HG03175 (cell line): Measurements from ENCODE around the gene TTYH2.
"Not testable (repeated sequence)": the region's sequence is repeated elsewhere in the genome, so short reads cannot be mapped to it uniquely, and the experiment has no call there.

Source experiments
- ATAC-seq: cut with Tn5 transposase; IDR thresholded peaks from one replicate; pipeline ENCODE4 v1.9.1; 2021; ENCODE audit warnings: mild to moderate bottlenecking, moderate library complexity; ENCODE audit not compliant: unreplicated experiment

TTYH2 gene, protein sequence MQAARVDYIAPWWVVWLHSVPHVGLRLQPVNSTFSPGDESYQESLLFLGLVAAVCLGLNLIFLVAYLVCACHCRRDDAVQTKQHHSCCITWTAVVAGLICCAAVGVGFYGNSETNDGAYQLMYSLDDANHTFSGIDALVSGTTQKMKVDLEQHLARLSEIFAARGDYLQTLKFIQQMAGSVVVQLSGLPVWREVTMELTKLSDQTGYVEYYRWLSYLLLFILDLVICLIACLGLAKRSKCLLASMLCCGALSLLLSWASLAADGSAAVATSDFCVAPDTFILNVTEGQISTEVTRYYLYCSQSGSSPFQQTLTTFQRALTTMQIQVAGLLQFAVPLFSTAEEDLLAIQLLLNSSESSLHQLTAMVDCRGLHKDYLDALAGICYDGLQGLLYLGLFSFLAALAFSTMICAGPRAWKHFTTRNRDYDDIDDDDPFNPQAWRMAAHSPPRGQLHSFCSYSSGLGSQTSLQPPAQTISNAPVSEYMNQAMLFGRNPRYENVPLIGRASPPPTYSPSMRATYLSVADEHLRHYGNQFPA

GRCh38 chr17:74212913-74213791, at the start of gene TTYH2:
Gene TTYH2, plus strand, starts transcription at chr17:74213571. Its CDS starts 17 bp downstream, at chr17:74213588.
- ATAC-seq = peak; percentile 52

DNA sequence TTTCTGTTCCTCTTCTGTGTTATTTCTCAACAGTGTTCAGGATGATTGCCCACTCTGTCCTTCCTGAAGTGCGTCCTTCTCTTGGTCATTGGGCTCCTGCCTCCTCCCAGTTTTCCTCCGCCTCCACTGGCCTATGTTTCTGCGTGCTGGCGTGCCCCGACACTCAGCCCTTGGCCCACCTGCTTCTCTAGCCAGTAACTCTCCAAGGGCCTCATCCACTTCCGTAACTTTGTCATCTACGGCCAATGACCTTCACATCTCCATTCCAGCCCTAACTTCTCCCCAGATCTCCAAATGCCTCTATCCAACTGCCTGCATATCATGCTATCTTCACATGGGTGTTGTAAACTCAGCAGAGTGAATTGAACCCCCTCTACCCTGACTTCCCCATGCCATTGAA, 49.5 kb upstream of the TTYH2 start:
- no peak for ATAC-seq

DNA sequence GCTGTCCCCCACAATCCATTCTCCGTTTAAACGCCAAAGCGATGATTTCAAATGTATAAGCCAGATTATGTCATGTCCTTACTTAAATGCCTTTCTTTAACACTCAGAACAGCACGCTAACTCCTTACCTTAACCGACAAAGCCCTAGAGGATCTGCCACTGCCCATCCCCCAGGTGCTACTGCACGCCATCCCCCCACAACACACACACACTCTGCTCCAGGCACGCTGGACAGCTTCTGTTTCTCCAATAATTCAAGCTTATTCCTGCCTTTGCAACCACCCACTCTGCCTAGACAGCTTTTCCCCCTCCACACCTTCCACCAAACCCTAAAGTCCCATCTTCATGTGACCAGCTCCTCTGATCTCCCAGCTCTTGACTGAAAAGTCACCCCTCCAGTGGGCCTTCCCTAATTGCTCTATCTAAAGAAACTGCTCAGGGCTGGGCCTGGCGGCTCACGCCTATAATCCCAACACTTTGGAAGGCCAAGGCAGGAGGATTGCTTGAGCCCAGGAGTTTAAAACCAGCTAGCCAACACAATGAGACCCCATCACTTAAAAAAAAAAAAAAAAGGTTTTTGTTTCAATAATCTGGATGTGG, 48.8 kb upstream of the TTYH2 start:
- ATAC-seq = no peak

GRCh38 chr17:74165797-74166365, 47.5 kb upstream of the TTYH2 start:
- ATAC-seq = no peak

DNA sequence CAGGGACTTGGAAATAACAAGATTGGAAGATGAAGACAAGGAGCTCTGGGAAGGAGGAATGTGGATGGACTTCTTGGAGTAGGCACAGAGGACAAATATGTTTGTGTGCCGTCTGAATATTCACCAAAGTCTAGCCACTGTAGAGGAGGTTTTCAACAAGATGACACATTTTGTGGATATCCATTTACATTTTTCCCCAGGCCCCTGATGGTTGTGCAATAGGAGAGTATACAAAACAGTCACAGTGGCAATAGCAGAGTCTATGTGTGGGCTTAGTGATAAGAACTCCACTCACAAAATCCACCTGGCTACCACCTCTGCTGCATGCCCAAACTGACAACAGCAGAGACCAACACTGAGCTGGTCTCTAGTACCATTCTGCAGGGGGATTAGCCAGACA, 42.4 kb upstream of the TTYH2 start:
- ATAC-seq = no peak

GRCh38 chr17:74172700-74173099, 40.7 kb upstream of the TTYH2 start:
- ATAC-seq = no peak

GRCh38 chr17:74176546-74177001, 36.8 kb upstream of the TTYH2 start:
- no peak for ATAC-seq

DNA sequence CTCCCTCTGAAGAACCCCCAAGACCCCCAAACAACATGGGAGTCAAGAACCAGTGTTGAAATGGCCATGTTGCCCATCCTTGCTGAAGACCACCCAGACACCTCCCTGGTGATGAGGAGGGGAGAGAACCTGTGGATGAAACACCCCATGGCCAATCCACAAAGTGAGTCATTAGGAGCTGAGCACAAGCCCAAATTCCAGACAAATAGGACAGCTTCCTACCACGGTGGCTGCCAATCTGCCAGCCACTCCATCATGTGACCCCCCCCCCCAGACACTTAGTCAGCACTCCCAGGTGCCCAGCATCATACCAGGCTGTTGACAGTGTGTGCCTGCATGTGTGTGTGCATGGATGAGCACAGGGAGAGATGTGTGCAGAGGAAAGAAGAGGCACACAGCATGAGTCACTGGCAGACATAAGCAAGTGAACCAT, 36.3 kb upstream of the TTYH2 start:
- ATAC-seq = no peak

DNA sequence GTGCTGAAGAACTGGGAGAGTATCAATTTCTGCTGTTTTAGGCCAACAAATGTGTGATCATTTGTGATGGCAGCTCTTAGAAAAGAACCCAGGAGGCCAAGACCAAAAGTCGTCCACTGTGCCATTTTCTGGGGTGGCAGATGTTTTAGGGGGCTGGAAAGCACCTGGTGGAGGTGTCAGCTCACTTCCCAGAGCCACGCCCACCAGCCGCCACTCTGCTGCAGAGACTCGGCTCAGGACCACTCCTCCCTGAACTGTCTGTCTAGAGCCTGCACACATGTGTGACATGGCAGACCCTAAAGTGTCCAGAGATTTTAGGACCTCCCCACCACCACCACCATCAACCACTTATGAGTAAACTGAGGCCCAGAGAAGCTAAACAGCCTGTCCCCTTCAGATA, 33.8 kb upstream of the TTYH2 start:
- ATAC-seq = no peak

DNA sequence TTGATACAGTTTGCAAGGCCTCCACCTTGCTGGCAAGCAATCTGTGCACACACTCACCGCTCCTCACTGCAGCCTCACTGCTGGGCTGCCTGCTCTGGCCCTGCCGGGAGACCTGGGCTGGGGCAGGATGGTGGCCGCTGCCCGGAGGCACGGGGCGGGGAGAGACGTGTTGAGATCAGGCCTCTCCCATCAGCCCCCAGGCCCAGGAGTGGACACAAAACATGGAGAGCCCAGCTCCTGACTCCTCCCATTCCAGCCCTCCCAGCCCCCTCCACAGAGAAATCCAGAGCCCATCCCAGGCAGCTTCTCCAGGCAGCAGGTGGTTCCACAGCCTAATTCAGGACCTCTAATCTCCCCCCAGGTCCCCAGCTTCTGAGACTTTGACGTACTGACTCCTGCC, 33.0 kb upstream of the TTYH2 start:
- no peak for ATAC-seq

DNA sequence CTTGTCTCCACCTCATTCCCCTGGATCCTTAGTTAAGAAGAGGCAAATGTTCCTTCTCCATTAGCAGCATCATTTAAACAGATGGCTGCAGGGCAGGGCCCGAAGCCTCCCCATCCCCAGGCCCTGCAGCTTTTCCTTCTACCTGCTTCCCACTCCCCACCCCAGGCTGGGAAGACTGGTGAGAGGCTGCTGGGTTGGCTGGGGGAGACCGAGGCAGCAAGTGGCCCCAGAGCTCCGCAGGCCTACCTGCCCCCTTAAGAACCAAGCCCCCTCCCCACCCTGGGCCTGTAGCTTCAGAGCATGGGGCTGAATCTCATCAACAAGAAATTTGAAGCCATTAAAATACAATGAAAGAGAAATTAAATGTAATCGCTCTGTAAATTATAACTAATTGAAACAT, 32.0 kb upstream of the TTYH2 start:
- no peak for ATAC-seq

DNA sequence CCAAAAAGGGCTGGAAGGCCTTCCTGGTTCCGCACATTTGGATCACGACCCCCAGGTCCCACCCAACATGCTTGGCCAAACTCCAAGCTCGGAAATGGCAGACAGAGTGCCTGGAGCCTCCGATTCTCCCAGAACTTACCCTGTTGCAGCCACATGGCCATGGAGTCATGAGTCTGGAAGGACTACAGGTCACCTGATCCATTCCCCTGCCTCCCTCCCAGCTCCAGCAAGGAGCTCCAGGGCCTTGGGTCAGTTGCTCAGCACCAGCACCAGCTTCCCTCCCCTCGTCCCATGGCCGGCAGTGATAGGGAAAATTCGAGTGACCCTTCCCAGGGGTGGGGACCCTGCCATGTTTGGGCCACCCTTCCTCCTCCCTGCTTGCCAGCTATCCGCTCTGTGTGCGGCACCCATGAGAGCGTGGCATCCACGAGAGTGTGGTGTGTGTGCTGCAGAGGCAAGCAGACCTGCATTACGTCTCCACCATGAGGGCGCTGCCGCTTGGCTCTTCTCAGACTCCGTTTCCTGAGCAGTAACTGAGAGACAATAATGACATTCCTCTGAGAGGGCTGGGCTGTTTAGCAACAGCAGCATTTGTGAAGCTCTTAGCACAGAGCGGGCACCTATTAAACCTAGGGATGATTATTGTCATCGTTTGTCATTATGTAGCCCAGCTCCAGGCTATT, 31.2 kb upstream of the TTYH2 start:
- ATAC-seq = no peak

DNA sequence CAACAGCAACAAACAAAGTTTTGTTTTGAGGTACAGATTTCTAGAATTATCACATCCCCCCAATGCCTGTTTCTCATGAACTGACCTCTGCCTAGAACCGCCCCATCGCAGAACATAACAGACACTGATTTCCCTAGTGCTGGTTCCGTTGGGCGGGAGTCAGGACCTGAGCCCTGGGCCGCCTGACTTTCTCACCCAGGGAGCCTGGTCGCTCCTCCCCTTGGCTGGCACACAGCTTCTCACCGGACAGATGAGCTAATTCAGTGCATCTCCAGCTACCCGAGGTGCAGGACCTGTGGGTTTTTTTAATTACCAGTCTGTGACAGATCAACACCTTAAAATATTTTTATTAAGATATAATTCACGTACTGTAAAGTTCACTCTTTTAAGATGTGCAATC, 30.0 kb upstream of the TTYH2 start:
- no peak for ATAC-seq

GRCh38 chr17:74185571-74186185, 27.7 kb upstream of the TTYH2 start:
- no peak for ATAC-seq

DNA sequence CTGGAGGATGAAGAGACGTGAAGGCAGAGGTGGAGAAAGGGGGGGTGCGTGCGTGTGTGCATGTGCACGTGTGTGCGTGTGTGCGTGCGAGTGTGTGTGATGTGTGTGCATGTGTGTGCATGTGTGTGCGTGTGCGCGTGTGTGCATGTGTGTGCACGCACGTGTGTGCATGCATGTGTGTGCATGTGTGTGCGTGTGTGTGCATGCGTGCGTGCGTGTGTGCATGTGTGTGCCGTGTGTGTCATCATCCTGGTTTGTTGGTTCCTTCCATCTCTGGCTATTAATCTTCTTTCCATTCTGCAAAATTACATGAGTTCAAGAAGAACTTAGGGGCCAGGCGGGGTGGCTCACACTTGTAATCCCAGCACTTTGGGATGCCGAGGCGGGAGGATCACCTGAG, 26.9 kb upstream of the TTYH2 start:
- ATAC-seq = no peak

- ATAC-seq = no peak
Observed at GRCh38 chr17:74187761-74188160, 25.6 kb upstream of the TTYH2 start.

GRCh38 chr17:74188687-74189086, 24.7 kb upstream of the TTYH2 start:
- not testable (repeated sequence) for ATAC-seq

- ATAC-seq = no peak
Observed at GRCh38 chr17:74190154-74190553, 23.2 kb upstream of the TTYH2 start.

DNA sequence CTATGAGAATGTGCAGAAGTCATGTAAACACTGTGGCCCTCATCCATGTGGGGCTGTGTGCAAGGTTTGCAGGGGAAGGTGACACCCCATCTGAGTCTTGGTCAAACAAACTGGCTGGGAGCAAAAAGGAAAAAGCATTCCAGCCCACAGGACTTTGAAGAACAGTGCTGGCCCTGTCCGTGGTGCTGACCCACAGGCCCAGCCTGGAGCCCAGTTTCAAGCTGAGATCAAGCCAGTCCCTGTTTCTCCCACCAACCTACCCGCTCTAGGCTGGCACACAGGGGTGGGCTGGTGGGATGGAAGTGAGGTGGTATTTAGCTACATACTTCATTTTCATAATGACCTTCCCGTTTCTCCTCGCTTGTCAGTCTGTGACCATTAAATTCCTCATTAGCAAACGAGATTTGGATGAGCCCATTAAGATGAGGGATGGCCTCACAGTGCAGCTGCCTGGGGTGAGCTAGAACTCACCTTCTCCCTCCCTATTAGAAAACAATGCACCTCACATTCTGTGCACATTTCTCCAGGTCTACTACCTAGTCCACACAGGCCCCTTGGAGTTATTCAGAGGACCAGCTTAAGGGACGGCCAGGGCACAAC, 22.5 kb upstream of the TTYH2 start:
- ATAC-seq = no peak
